ENCODE data around the gene IKZF3. TPM values are rescaled to one million over a fixed set of nuclear protein-coding genes. Genes with fewer than 3 reads are reported as not detected.

IKZF3 gene
- total RNA-seq, 1 experiment from 2014 or later: 0.04 TPM

- DNase-seq (ENCODE audit: low spot score): no peak
Measured at GRCh38 chr17:39816272-39816671, 47.8 kb downstream of the IKZF3 start.

GRCh38 chr17:39814497-39814896, 49.6 kb downstream of the IKZF3 start:
- no peak for DNase-seq (ENCODE audit: low spot score)

- DNase-seq (ENCODE audit: low spot score): no peak
Measured at GRCh38 chr17:39813631-39814030, 50.5 kb downstream of the IKZF3 start.

- no peak for DNase-seq (ENCODE audit: low spot score)
Measured at GRCh38 chr17:39812466-39812865, 51.6 kb downstream of the IKZF3 start.

GRCh38 chr17:39810939-39811728, 53.0 kb downstream of the IKZF3 start:
- no peak for DNase-seq (ENCODE audit: low spot score)

GRCh38 chr17:39809221-39809620, 54.9 kb downstream of the IKZF3 start:
- no peak for DNase-seq (ENCODE audit: low spot score)

GRCh38 chr17:39808409-39808997, 55.6 kb downstream of the IKZF3 start:
- no peak for DNase-seq (ENCODE audit: low spot score)

GRCh38 chr17:39804839-39805238, 59.3 kb downstream of the IKZF3 start:
- DNase-seq (ENCODE audit: low spot score): no peak

GRCh38 chr17:39801055-39801454, 63.1 kb downstream of the IKZF3 start:
- no peak for DNase-seq (ENCODE audit: low spot score)

- DNase-seq (ENCODE audit: low spot score): no peak
Measured at GRCh38 chr17:39800540-39800939, 63.6 kb downstream of the IKZF3 start.

- no peak for DNase-seq (ENCODE audit: low spot score)
Measured at GRCh38 chr17:39799395-39799794, 64.7 kb downstream of the IKZF3 start.

GRCh38 chr17:39794249-39794970, 69.7 kb downstream of the IKZF3 start:
- DNase-seq (ENCODE audit: low spot score): no peak

- no peak for DNase-seq (ENCODE audit: low spot score)
Measured at GRCh38 chr17:39793301-39793872, 70.7 kb downstream of the IKZF3 start.

GRCh38 chr17:39792526-39793221, 71.4 kb downstream of the IKZF3 start:
- DNase-seq (ENCODE audit: low spot score): no peak

- DNase-seq (ENCODE audit: low spot score): no peak
Measured at GRCh38 chr17:39791111-39791992, 72.8 kb downstream of the IKZF3 start.

- no peak for DNase-seq (ENCODE audit: low spot score)
Measured at GRCh38 chr17:39787743-39788484, 76.2 kb downstream of the IKZF3 start.

- DNase-seq (ENCODE audit: low spot score): no peak
Measured at GRCh38 chr17:39787041-39787440, 77.1 kb downstream of the IKZF3 start.

- no peak for DNase-seq (ENCODE audit: low spot score)
Measured at GRCh38 chr17:39782980-39783379, 81.1 kb downstream of the IKZF3 start.

- no peak for DNase-seq (ENCODE audit: low spot score)
Measured at GRCh38 chr17:39782481-39782880, 81.6 kb downstream of the IKZF3 start.

- DNase-seq (ENCODE audit: low spot score): no peak
Measured at GRCh38 chr17:39781861-39782213, 82.3 kb downstream of the IKZF3 start.
